Left ventricle myocardium inferior (tissue), 1 donor: ENCODE measurements around the gene NEDD8. TPM values are rescaled to one million over a fixed set of nuclear protein-coding genes. Genes with fewer than 3 reads are reported as not detected.

Experiments
- DNase-seq: peaks from one replicate; pipeline ENCODE4 v3.0.0-alpha.2; 2020
- H3K27ac ChIP-seq: fragments of 200-600 bp; replicated peaks from 2 replicates; pipeline ENCODE4 v1.8.0; 2021
- H3K27me3 ChIP-seq: fragments of 200-600 bp; 2 replicates; pipeline ENCODE4 v1.8.0; 2021; ENCODE audit warnings: low read depth
- H3K36me3 ChIP-seq: fragments of 200-600 bp; 2 replicates; pipeline ENCODE4 v1.8.0; 2021
- H3K4me1 ChIP-seq: fragments of 200-600 bp; 2 replicates; pipeline ENCODE4 v1.8.0; 2021
- H3K4me3 ChIP-seq: fragments of 200-600 bp; 2 replicates; pipeline ENCODE4 v1.8.0; 2021; ENCODE audit warnings: mild to moderate bottlenecking, moderate library complexity
- H3K9me3 ChIP-seq: fragments of 200-600 bp; replicated peaks from 2 replicates; pipeline ENCODE4 v1.8.0; 2021
- intact Hi-C: fragments of 100-400 bp; cut with micrococcal nuclease; formaldehyde crosslinking; loops from one replicate; pipeline ENCODE4 v1.11.0; 2022
- long read RNA-seq: library from polyadenylated mRNA; unstranded; transcript quantifications from one replicate; pipeline ENCODE4 v2.0.0, GENCODE V29; 2021
- total RNA-seq: library from RNA; stranded (reverse); fragmentation: NEBNext Ultra II Directional; extraction: Animal tissue kit (Norgen Biotek cat#: 25700); gene quantifications from one replicate; pipeline ENCODE4 v1.2.1, GENCODE V29; 2021
- TF ChIP-seq, protein P1 (sequence below): fragments of 200-600 bp; IDR thresholded peaks from 2 replicates; pipeline ENCODE4 v1.8.0; 2021; ENCODE audit warnings: antibody characterized with exemption, mild to moderate bottlenecking, borderline replicate concordance
- donor health status: DM: no; HTN: yes; CAD: no; lungs with severe emphysema.

Gene NEDD8
- total RNA-seq = 214 TPM
- long read RNA-seq, transcript NEDD8-201 (4 exons, 708 nt) = major isoform, 61 of 64 reads
- long read RNA-seq, partial matches to known transcripts = 0 of 64 reads
- long read RNA-seq, other reads (novel, unspliced or antisense) = 1 of 64 reads

DNA sequence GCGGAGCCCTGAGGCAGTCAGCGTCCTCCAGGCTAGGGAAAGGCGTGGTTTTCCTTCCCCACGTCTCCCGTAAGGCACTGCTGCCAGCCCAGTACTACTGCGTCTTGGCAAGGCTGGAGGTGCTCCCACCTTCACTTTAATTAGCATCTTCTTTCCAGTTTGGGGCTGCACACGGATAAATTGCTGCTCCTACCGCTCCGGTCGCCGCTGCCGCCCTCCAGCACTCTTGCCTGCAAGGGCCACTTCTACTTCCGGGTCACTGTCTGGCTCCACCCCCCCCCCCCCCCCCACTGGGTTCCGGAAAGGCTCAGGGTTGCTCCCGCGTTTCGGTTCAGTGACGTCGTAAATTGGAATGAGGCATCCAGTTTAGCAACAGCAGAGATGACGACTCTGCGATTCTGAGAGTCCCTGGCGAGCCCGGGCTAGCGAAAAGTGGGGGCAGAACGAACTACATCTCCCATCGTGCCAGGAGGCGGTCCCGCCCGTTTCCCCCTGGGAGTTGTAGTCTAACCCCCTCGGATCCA is at the start of gene NEDD8:
Gene NEDD8 (minus strand): TSS at position 247 of the 524 bp plus-strand sequence. CDS start 100 bp downstream, at position 147.
- Histone ChIP-seq H3K4me3 (peak within 1 kb of the TSS; percentile 90), H3K9me3 (no peaks in the 10 kb centered on the region), H3K27ac (peak within 1 kb of the TSS; percentile 97), H3K36me3 (peaks cover 34% of the 10 kb centered on the region), H3K27me3 (no peaks in the 10 kb centered on the region), H3K4me1 (peaks cover 53% of the 10 kb centered on the region)
- intact Hi-C loops = no loop called here
- TF ChIP-seq, protein P1, sequence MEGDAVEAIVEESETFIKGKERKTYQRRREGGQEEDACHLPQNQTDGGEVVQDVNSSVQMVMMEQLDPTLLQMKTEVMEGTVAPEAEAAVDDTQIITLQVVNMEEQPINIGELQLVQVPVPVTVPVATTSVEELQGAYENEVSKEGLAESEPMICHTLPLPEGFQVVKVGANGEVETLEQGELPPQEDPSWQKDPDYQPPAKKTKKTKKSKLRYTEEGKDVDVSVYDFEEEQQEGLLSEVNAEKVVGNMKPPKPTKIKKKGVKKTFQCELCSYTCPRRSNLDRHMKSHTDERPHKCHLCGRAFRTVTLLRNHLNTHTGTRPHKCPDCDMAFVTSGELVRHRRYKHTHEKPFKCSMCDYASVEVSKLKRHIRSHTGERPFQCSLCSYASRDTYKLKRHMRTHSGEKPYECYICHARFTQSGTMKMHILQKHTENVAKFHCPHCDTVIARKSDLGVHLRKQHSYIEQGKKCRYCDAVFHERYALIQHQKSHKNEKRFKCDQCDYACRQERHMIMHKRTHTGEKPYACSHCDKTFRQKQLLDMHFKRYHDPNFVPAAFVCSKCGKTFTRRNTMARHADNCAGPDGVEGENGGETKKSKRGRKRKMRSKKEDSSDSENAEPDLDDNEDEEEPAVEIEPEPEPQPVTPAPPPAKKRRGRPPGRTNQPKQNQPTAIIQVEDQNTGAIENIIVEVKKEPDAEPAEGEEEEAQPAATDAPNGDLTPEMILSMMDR = no peak
- DNase-seq = peak; percentile 93

- H3K4me1 ChIP-seq = peaks cover 33% of the 10 kb centered on the region
- no peaks in the 10 kb centered on the region for H3K27me3 ChIP-seq
- intact Hi-C loops = no loop called here
- DNase-seq = no peak
- TF ChIP-seq, protein P1 = no peak
- H3K27ac ChIP-seq = no peak overlapping the region
- H3K36me3 ChIP-seq = no peaks in the 10 kb centered on the region
- H3K4me3 ChIP-seq = no peak overlapping the region
- H3K9me3 ChIP-seq = no peaks in the 10 kb centered on the region
Observed at GRCh38 chr14:24281636-24282035, 49.5 kb upstream of the NEDD8 start.

DNA sequence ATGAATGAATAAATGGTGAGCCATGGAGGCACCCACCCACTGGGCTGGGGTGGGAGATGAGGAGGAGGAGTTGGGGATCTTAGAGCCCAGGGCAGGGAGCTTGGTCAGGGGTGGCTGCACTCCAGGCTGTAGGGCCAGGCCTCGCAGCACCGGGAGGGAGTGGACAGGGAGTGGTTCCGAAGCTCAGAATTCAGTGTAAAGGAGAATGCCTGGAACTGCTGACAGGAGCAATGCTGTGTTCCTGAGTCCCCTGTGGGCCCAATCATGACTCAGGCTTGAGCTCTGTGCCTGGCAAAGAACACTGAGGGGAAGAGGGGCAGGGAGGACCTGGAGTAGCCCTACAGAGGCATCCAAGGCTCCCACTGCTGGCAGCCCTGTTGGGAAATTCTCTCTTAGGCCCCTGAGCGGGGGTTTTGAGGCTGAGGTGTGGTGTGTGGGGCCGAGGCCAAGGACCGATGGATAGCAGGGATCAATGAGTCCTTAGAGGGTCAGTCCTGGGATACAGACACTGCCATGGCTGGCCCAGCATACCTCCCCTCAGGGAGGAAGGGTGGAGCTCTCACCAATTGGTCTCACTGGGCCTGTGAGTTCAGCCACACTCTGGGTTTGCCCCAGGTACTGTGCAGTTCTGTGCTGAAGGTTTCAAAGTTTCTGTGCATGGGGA is 48.8 kb upstream of the NEDD8 start:
- Histone ChIP-seq H3K36me3 (no peaks in the 10 kb centered on the region), H3K27ac (peak overlapping the region; percentile 81), H3K4me3 (no peak overlapping the region), H3K27me3 (no peaks in the 10 kb centered on the region), H3K9me3 (no peaks in the 10 kb centered on the region), H3K4me1 (peaks cover 33% of the 10 kb centered on the region)
- TF ChIP-seq, protein P1 = no peak
- intact Hi-C loops = no loop called here
- no peak for DNase-seq

GRCh38 chr14:24279301-24280186 is 47.4 kb upstream of the NEDD8 start:
- DNase-seq = peak; percentile 48
- intact Hi-C loops = no loop called here
- Histone ChIP-seq H3K9me3 (no peaks in the 10 kb centered on the region), H3K4me3 (no peak overlapping the region), H3K4me1 (peaks cover 34% of the 10 kb centered on the region), H3K27me3 (no peaks in the 10 kb centered on the region), H3K36me3 (no peaks in the 10 kb centered on the region), H3K27ac (peak overlapping the region; percentile 81)
- TF ChIP-seq, protein P1 = peak; percentile 62

DNA sequence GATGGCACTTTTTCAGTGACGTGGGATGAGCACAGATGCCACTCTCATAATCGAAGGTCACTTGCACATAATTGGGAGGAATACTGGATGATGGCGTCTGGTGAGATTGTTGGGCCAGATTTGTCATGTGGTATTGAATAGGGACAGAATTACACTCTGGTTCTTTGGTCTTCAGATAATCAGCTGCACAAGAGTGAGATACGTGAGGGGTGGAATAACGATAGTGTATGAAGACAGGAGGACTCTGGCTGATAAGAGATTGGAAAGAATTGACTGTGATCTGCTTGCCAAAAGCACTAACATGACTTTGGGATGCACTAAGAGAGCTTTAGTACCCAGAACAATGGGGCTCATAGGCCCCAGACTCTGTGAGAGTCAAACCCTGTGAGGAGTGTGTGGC is 46.3 kb upstream of the NEDD8 start:
- intact Hi-C loops = no loop called here
- H3K9me3 ChIP-seq = no peaks in the 10 kb centered on the region
- no peaks in the 10 kb centered on the region for H3K36me3 ChIP-seq
- peaks cover 44% of the 10 kb centered on the region for H3K4me1 ChIP-seq
- H3K27ac ChIP-seq = peak overlapping the region; percentile 81
- no peak for DNase-seq
- H3K27me3 ChIP-seq = no peaks in the 10 kb centered on the region
- TF ChIP-seq, protein P1 = no peak
- no peak overlapping the region for H3K4me3 ChIP-seq
